Cerebellar nuclear complex (tissue), 1 donor: ENCODE data around the gene AGAP3.

Experiments
- DNase-seq, 2 experiments: peaks; one replicate each; lab custom pipeline; 2025; lab: John Stamatoyannopoulos, UW

AGAP3 gene

DNA sequence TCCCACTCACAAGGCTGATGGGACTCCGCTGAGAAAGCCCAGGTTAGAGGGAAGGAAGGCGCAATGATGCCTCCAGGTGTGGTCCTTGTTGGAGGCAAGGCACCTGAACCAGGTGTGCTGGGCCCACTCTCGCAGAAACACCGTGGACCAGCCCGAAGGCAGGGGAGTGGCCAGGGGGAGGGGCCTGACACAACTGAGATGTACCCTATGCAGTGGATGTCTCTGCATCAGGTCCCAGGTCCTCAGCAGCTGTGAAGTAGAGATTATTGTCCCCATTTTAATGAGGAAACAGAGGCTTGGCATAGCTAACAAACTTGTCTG is 49.2 kb downstream of the AGAP3 start:
- no peak for DNase-seq

- DNase-seq, result no peak
Observed at GRCh38 chr7:151135866-151136843, 49.9 kb downstream of the AGAP3 start.

DNA sequence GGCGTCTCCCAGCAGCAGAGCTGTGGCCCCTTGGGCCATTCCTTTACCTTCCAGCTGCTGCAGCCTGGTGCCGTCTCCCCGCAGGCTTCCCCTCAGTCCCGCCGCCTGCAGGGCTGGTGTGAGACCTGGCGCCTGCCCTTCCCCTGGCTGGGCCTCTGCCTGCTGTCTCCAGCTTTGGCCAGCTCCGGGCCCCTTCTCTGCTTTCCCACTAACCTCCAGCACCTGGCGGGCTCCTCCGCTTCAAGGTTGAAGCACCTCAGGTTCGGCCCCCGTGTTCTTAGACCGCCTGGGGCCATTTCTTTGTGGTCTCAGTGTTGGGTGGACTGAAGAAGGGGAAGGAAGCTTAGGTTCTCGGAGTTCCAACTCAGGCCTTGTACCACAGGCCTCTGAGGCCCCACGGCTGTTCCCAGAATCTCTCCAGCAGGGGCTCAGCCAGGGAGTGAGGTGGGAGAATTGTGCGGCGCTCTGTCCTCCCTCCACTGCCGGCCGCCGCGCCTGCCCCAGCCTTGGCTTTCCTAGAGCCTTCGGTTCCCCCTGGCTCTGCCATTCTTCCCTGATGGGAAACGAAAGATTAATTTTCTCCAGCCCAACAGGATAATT is 50.9 kb downstream of the AGAP3 start:
- DNase-seq, result no peak

DNA sequence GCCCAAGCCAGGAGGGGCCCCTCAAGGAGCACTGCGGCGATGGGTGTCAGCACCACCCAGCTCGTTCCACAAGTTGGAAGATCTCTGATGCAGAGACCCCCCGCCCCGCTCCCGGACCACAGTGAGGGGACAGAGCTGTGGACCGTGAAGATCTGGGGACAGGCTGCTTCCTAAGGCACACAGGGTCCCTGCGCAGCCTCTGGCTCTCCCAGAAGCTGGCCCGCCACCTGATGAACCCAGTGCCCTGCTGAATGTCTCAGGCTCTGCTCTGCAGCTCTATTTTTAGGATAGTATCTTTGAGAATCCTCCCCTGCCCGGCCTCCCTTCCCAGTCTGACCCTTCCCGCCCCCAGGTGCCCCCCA is 51.5 kb downstream of the AGAP3 start:
- no peak for DNase-seq

GRCh38 chr7:151138153-151138851 is 52.0 kb downstream of the AGAP3 start:
- no peak for DNase-seq

DNA sequence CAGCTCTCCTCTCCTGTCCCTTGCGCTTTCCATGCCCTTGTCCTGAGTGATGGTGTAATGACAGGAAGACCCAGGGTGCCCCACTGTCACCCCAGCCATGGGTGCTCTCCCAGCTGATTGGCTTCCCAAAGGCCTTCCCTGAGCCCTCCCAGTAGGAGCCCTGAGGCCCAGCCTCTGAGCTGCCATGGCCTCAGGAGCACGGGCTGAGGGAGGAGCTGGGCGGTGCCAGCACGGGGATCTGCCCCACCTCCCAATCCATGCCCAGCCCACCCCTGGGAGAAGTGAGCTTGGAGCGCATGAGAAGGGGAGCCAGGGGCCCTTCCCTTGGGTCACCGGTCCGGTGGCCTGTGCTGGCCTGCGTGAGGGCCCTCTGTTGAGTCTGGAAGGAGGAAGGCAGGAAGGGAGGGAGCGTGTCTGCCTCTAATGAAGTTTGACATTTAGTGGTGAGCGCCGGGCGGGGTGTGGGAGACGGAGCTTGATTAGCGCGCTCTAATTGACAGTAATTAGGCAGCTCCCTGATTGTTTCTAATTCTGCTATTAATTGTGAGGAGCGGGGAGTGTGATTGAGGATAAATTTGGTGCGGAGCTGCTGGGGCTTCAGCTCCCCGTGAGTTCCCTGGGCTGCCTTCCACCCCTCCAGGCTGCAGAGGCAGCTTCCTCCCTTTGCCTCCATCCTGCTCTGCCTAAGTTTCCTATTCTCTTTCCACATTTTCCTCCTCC is 53.0 kb downstream of the AGAP3 start:
- DNase-seq, result no peak

DNA sequence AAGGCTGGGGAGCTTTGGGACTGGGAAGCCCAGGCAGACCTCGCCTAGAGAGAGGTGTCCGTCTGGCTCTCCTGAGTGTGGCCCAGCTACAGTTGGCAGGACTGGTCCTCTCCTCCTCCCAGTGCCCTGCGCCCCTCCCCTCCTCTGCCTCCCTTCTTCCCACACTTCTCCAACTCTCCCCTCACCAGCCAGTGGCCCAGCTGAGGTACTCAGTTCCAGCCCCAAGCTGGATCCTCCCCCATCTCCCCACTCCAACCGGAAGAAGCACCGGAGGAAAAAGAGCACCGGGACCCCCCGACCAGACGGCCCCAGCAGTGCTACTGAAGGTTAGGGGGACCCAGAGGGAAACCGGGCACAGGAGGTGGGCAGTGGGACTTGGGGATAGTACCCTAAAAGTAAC is 53.5 kb downstream of the AGAP3 start:
- DNase-seq, result no peak

GRCh38 chr7:151140826-151141225 is 54.6 kb downstream of the AGAP3 start:
- DNase-seq, result no peak

DNA sequence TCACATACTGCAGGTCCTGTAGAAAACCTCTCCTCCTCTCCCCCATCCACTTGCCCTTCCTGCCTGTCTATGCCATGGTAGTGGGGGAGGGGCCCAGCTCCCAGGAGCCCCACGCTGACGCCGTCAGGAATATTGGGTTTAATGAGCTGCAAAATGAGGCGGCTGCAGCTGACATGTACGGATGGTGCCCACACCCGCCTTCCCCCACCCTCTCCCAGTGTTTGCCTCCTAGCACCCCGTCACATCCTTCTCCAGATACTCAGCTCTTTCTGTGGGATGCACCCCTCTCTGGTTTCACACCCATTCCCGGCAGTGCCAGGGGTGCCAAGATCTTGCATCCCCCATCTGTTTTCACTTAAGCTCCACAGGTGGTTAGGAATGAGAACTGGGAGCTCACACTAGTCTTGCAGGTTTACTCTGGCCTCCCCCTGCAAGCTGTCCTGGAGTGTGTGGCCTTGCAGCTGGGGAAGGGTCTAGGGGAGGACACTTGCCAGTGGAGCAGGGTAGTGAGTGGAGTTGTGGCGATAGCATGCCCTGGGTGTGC is 55.1 kb downstream of the AGAP3 start:
- no peak for DNase-seq

DNA sequence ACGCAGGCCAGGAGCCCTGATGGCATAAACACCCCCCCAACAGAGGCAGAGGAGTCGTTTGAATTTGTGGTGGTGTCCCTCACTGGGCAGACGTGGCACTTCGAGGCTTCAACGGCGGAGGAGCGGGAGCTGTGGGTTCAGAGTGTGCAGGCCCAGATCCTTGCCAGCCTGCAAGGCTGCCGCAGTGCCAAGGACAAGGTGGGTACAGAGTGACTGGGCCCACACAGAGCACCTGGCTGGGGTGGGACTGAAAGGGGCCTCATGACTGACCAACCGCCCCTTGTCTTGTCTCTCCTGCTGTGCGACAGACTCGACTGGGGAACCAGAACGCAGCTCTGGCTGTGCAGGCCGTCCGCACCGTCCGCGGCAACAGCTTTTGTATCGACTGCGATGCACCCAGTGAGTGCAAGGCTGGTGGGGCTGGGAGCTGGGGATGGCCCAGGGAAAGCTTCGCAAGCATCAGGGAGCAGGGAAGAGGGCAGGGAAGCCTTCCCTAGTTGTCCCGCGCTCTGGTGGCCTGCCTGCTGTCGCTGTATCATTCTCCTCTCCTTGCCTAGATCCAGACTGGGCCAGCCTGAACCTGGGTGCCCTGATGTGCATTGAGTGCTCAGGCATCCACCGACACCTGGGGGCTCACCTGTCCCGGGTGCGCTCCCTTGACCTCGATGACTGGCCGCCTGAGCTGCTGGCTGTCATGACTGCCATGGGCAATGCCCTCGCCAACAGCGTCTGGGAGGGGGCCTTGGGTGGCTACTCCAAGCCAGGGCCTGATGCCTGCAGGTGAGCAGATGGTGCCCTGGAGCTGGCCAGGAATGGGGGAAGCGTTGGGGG is 55.8 kb downstream of the AGAP3 start:
- DNase-seq, result no peak

GRCh38 chr7:151142686-151143040 is 56.4 kb downstream of the AGAP3 start:
- DNase-seq, result no peak

DNA sequence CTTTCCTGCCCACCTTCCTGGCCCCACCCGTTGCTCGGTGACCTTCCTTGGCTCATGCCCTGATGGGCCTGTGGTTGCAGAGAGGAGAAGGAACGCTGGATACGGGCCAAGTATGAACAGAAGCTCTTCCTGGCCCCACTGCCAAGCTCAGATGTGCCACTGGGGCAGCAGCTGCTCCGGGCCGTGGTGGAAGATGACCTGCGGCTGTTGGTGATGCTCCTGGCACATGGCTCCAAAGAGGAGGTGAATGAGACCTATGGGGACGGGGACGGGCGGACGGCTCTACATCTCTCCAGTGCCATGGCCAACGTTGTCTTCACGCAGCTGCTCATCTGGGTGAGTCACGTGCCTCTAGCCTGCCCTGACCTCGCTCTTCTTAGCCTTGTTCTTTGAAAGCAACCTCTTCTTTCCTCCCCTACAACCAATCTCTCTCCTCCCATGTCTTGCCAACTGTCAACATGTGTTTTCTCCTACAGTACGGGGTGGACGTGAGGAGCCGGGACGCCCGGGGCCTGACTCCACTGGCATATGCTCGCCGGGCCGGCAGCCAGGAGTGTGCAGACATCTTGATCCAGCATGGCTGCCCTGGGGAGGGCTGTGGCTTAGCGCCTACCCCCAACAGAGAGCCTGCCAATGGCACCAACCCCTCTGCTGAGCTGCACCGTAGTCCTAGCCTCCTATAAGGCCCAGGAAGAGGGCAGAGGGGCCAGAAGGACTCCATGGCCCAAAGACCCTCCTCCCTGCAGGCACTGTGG is 57.2 kb downstream of the AGAP3 start:
- DNase-seq, result no peak

DNA sequence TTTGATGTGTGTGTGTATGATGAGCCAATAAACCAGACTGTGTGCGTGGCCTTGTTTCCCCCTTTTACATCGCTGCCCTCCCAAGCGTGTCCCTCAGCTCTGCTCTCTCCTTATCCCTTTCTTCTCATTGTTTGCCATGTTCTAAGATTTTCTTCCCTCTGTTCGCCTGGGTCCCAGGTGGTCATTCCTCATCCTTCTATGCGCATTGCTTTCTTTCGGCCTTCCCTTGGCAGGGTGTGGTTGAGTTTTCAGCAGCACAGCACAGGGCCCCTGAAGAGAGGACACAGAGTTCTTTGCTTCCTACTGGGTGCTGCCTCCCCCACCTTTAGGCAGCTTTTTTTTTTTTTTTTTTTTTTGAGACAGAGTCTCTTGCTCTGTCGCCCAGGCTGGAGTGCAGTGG is 58.1 kb downstream of the AGAP3 start:
- no peak for DNase-seq

- no peak for DNase-seq
Observed at GRCh38 chr7:151146761-151147160, 60.5 kb downstream of the AGAP3 start.

DNA sequence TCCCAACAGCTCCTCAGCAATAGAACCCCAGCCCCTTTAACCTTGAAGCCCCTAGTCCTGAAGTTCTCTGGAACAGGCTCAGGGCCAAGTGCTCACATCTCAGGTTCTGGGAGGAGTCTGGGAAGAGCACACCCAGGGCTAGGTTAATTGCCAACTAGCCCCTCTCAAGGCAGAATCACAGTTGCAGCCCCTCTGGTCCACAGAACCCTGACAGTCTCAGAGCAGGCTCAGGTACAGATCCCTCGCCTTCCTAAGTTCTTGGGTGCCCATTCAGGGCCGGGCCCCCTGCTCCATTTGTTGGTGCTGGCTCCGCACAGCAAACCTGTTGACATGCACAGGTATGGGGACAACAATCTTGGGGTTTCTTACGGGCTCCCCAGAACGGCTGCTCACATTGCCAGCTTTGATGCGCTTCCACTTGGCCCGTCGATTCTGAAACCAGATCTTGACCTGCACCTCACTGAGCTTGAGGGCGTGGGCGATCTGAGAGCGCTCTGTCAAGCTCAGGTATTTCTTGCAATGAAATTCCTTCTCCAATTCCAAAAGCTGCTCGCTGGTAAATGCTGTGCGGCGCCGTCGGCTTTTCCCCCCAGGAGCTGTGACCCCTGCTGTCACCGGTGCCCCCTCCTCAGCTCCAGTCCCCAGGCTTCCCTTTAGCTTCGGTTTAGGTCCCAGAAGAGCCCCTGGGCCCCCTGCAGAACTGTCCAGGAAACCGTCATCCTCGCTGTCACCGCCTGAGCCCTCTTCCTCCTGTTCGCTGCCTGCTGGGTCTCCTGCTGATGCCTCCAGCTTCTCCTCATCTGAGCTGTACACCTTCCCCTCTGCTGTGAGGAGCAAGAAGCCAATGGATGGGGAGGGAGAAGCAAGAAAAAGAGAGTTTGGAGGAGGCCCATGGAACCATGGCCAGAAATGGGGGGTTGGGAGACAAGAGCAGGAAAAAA is 62.3 kb downstream of the AGAP3 start:
- DNase-seq, result no peak

GRCh38 chr7:151150388-151150787 is 64.1 kb downstream of the AGAP3 start:
- no peak for DNase-seq

DNA sequence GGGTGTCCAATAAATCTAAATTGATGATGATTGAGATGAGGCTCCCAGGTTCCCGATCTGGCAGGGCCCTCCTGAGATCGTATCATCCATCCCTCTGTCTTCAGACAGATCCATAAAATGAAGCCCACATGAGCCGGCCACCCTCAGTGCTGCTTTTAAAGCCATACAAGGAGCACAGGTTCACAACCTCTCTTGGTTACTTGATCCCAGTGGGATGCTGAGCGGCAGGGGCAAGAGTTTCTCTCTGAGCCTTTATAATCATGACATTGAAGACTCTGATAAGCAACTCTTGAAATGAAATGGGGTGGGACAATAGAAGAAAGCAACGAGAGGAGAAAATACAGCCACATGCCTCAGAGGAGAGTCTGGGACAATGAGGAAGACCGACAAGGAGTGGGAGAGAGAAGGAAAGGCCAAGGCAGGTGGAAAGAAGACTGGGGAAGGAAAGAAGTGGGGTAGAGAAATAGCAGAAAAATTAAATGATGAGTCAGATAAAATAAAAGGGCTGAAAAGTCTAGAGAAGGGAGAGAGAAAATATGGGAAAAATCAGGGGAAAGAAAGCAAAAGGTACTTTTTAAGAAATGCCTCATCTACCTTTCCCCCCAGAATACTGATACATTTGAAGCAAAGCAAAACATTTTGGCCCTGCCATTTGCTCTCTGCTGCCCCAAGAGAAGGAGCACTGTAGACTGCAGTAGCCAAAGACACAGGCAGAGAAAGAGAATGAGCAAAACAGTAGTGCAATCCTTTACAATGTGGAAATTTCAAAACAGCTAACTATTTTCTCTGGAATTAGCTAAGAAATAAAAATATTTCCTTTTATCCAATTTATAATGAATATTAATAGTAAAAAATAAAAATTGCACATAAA is 66.6 kb downstream of the AGAP3 start:
- DNase-seq, result no peak

DNA sequence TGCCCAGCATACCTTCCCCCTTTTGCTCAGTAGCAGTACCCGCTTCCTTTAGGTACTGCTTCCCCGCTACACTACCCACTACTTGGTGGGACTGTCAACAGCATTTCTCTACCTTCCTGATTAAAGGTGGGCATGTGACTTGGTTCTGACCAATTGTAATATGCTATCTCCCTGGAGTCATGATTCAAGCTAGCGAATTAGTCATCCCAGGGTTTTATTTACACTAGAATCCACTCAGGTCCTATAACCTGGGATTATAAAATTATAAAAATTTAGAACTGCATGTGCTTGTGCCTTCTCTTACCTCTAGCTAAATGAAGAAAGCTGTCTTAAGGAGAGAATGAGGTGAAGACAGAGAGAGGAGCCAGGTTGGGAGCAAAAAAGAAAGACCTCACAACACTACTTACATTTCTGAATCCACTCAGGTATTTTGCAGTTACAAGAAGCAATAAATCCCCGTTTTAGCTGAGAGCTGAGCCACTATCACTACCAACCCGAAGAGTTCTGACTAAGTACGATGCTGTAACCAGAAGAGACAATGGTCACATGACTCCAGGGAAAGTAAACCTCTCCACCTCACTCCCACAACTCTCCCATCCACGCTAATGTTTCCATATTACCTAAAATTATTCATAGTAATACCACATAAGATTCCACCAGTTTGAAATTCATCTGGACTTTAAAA is 71.5 kb downstream of the AGAP3 start:
- DNase-seq, result no peak
